ENCODE data around the gene SEC16A.

The SEC16A gene

DNA sequence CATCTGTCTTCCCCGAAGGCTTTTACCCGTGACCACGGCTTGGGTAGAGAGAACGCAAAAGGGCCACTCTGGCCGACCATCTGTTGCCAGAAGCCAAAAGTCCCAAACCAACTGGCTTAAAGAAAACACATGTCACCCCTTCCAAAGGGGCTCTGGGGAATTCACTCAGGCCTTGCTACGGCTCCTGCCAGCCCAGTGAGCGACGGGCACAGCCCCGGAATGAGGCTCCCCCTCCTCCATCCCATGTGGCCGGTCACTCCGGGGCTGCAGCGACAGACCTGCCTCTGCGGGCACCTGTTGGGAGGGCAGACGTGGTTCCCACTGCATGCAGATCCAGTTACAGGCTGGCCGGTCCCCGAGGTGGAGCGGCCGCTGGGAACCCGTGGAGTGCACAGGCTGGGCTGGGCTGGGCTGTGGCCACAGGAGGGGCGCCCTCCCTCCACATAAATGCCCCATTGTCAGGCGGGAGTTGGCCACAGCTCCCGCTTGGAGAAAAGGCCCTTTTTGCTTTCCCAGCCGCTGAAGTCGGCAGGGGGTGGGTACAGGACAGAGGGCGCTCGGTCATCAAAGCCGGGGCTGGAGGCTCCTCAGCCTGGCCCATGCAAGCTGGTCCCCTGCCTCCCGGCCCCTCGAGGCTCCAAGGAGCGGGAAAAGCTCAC is 43.1 kb upstream of the SEC16A start:
- H3K36me3 ChIP-seq (replicated peaks) = no peaks in the 10 kb centered on the region
- DNase-seq = no peak
- in situ Hi-C loops (cut with HindIII; ENCODE audit: low pct_ligation_motif_present, low sequenced_read_pairs) = no loop called here
- H3K27me3 ChIP-seq (replicated peaks) = no peaks in the 10 kb centered on the region
- TF ChIP-seq CTCF (IDR thresholded peaks at IDR 0.05; ENCODE audit: low read depth, low read length, missing control alignments) = no peak
- H3K4me3 ChIP-seq (ENCODE audit: low read depth, low read length) = no peak overlapping the region
- no peak overlapping the region for H3K27ac ChIP-seq

GRCh38 chr9:136525207-136525606 is 42.4 kb upstream of the SEC16A start:
- H3K36me3 ChIP-seq (replicated peaks) = no peaks in the 10 kb centered on the region
- H3K27ac ChIP-seq = no peak overlapping the region
- no peak for DNase-seq
- in situ Hi-C loops (cut with HindIII; ENCODE audit: low pct_ligation_motif_present, low sequenced_read_pairs) = no loop called here
- H3K27me3 ChIP-seq (replicated peaks) = no peaks in the 10 kb centered on the region
- H3K4me3 ChIP-seq (ENCODE audit: low read depth, low read length) = no peak overlapping the region
- no peak for TF ChIP-seq CTCF (IDR thresholded peaks at IDR 0.05; ENCODE audit: low read depth, low read length, missing control alignments)

DNA sequence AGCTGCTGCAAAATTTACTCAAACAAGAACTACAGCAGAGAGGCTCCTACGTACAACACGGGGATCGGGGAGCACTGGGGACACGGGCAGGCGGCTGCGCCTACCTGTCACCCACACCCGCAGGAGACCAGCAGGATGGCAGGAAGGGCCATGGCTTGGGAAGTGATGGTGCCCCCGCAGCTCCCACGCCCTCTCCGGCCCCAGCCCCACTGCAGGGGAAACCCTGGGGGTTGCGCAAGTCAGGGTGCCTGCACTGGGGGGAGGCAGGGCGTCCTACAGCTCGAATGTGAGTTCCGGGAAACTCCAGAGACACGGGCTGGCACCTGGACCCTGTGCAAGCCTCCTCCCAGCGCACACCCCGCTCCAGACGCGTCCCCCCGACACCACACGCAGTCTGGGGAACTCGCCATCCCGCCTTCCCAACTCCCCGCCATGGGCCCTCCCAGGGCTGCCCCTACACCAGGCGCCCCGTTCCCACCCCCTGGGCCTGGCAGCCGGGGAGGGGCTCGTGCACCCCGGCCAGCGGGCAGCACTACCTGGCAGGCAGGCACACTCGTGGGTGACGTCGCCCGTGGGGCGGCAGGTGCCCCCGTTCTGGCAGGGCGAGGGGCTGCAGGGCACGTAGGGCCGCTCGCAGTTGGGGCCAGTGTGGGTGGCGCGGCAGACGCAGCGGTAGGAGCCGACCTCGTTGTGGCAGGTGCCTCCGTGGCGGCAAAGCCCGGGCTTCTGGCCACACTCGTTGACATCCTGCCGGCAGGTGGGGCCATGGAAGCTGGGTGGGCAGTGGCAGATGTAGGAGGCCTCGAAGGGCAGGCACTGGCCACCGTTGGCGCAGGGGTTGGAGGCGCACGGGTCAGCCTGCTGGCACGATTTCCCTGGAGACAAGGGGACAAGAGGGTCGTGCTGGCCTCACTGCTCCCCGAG is 39.7 kb upstream of the SEC16A start:
- in situ Hi-C loops (cut with HindIII; ENCODE audit: low pct_ligation_motif_present, low sequenced_read_pairs) = no loop called here
- TF ChIP-seq CTCF (IDR thresholded peaks at IDR 0.05; ENCODE audit: low read depth, low read length, missing control alignments) = no peak
- no peak for DNase-seq
- H3K27ac ChIP-seq = no peak overlapping the region
- H3K36me3 ChIP-seq (replicated peaks) = peaks cover 15% of the 10 kb centered on the region
- no peaks in the 10 kb centered on the region for H3K27me3 ChIP-seq (replicated peaks)
- H3K4me3 ChIP-seq (ENCODE audit: low read depth, low read length) = no peak overlapping the region

DNA sequence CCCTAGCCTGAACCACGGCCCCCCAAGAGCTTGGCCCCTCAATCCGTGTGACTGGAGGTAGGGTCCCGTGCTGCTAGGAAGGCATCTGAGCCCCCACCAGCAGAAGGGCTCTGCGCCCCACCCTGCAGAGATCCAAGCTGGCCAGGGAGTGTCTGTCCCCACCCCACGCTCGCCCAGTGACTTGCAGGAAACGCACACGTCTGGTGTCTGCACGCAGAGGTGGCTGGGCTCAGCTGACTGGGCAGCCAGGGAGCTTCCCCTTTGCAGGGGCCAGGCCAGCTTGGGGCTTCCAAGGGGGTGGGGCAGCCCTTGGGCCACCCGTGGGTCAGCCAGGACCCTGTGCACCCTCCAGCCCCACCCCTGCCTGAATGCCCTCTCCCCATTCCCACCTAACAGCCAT is 38.7 kb upstream of the SEC16A start:
- H3K36me3 ChIP-seq (replicated peaks) = peaks cover 19% of the 10 kb centered on the region
- no peak overlapping the region for H3K4me3 ChIP-seq (ENCODE audit: low read depth, low read length)
- H3K27me3 ChIP-seq (replicated peaks) = no peaks in the 10 kb centered on the region
- TF ChIP-seq CTCF (IDR thresholded peaks at IDR 0.05; ENCODE audit: low read depth, low read length, missing control alignments) = no peak
- in situ Hi-C loops (cut with HindIII; ENCODE audit: low pct_ligation_motif_present, low sequenced_read_pairs) = no loop called here
- H3K27ac ChIP-seq = no peak overlapping the region
- no peak for DNase-seq

- Histone ChIP-seq H3K27ac (no peak overlapping the region), H3K4me3 (ENCODE audit: low read depth, low read length) (no peak overlapping the region), H3K36me3 (replicated peaks) (peaks cover 19% of the 10 kb centered on the region), H3K27me3 (replicated peaks) (no peaks in the 10 kb centered on the region)
- DNase-seq = no peak
- in situ Hi-C loops (cut with HindIII; ENCODE audit: low pct_ligation_motif_present, low sequenced_read_pairs) = no loop called here
- no peak for TF ChIP-seq CTCF (IDR thresholded peaks at IDR 0.05; ENCODE audit: low read depth, low read length, missing control alignments)
These were observed 37.3 kb upstream of the SEC16A start for GRCh38 chr9:136520053-136520540.

Data from brain microvascular endothelial cell (primary cell).